ENCODE results near the gene CARNS1. TPM values are rescaled to one million over a fixed set of nuclear protein-coding genes. Genes with fewer than 3 reads are reported as not detected.

Gene CARNS1
- total RNA-seq, 6 experiments from 2014 or later, result 0.05 to 0.14 (median 0.06) TPM; not detected in 1

GRCh38 chr11:67374571-67375281 lies 40.8 kb upstream of the CARNS1 start:
- H3K27ac Mint-ChIP-seq, result peak overlapping the region; percentile 99
- peaks cover 5% of the 10 kb centered on the region; the same call in 1 of the 2 replicates for H3K27me3 Mint-ChIP-seq (ENCODE audit: insufficient read depth)
- no peaks in the 10 kb centered on the region; the same call in 1 of the 2 replicates for H3K36me3 Mint-ChIP-seq (ENCODE audit: low read depth)
- H3K4me1 Mint-ChIP-seq (ENCODE audit: low read depth), result peaks cover 72% of the 10 kb centered on the region
- DNase-seq, result no peak
- H3K4me3 Mint-ChIP-seq, result peak overlapping the region; percentile 89
- no peaks in the 10 kb centered on the region for H3K9me3 Mint-ChIP-seq
- TF ChIP-seq, protein P1, sequence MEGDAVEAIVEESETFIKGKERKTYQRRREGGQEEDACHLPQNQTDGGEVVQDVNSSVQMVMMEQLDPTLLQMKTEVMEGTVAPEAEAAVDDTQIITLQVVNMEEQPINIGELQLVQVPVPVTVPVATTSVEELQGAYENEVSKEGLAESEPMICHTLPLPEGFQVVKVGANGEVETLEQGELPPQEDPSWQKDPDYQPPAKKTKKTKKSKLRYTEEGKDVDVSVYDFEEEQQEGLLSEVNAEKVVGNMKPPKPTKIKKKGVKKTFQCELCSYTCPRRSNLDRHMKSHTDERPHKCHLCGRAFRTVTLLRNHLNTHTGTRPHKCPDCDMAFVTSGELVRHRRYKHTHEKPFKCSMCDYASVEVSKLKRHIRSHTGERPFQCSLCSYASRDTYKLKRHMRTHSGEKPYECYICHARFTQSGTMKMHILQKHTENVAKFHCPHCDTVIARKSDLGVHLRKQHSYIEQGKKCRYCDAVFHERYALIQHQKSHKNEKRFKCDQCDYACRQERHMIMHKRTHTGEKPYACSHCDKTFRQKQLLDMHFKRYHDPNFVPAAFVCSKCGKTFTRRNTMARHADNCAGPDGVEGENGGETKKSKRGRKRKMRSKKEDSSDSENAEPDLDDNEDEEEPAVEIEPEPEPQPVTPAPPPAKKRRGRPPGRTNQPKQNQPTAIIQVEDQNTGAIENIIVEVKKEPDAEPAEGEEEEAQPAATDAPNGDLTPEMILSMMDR (IDR thresholded peaks at IDR 0.05), result no peak

GRCh38 chr11:67375320-67376055 lies 40.0 kb upstream of the CARNS1 start:
- no peaks in the 10 kb centered on the region for H3K9me3 Mint-ChIP-seq
- peak overlapping the region; percentile 99 for H3K27ac Mint-ChIP-seq
- peaks cover 69% of the 10 kb centered on the region for H3K4me1 Mint-ChIP-seq (ENCODE audit: low read depth)
- TF ChIP-seq, protein P1 (IDR thresholded peaks at IDR 0.05), result no peak
- H3K27me3 Mint-ChIP-seq (ENCODE audit: insufficient read depth), result peaks cover 5% of the 10 kb centered on the region; the same call in 1 of the 2 replicates
- H3K36me3 Mint-ChIP-seq (ENCODE audit: low read depth), result no peaks in the 10 kb centered on the region; the same call in 1 of the 2 replicates
- no peak overlapping the region for H3K4me3 Mint-ChIP-seq
- no peak for DNase-seq

- H3K27ac Mint-ChIP-seq, result peak overlapping the region; percentile 43
- DNase-seq, result no peak
- H3K9me3 Mint-ChIP-seq, result no peaks in the 10 kb centered on the region
- TF ChIP-seq, protein P1 (IDR thresholded peaks at IDR 0.05), result no peak
- no peak overlapping the region for H3K4me3 Mint-ChIP-seq
- H3K36me3 Mint-ChIP-seq (ENCODE audit: low read depth), result no peaks in the 10 kb centered on the region; the same call in 1 of the 2 replicates
- peaks cover 5% of the 10 kb centered on the region for H3K27me3 Mint-ChIP-seq (ENCODE audit: insufficient read depth)
- peaks cover 69% of the 10 kb centered on the region for H3K4me1 Mint-ChIP-seq (ENCODE audit: low read depth)
These were observed 39.2 kb upstream of the CARNS1 start for GRCh38 chr11:67376063-67376820.

GRCh38 chr11:67376873-67377808 lies 38.3 kb upstream of the CARNS1 start:
- peaks cover 65% of the 10 kb centered on the region for H3K4me1 Mint-ChIP-seq (ENCODE audit: low read depth)
- H3K9me3 Mint-ChIP-seq, result no peaks in the 10 kb centered on the region
- H3K27ac Mint-ChIP-seq, result 0 out of 2 replicates have a peak overlapping the region, but pooled peaks have one; percentile 43
- no peaks in the 10 kb centered on the region; the same call in 1 of the 2 replicates for H3K36me3 Mint-ChIP-seq (ENCODE audit: low read depth)
- H3K4me3 Mint-ChIP-seq, result no peak overlapping the region
- peaks cover 5% of the 10 kb centered on the region for H3K27me3 Mint-ChIP-seq (ENCODE audit: insufficient read depth)
- TF ChIP-seq, protein P1 (IDR thresholded peaks at IDR 0.05), result no peak
- no peak for DNase-seq
